Loucy (cell line): ENCODE results near the gene DOC2A.

Experiments
- H2AFZ ChIP-seq: fragments of 200-600 bp; sonication (generic); 2 replicates; pipeline ENCODE4 v1.6.0; 2016; ENCODE audit warnings: antibody characterized with exemption, mild to moderate bottlenecking, low read length, moderate library complexity
- H3F3A ChIP-seq: fragments of 200-600 bp; 2 replicates; pipeline ENCODE4 v1.6.0; 2016; ENCODE audit warnings: antibody characterized with exemption, low read depth, mild to moderate bottlenecking
- H3K27me3 ChIP-seq: fragments of 200-600 bp; sonication (generic); 2 replicates; pipeline ENCODE4 v1.6.1; 2014; ENCODE audit warnings: low read length, mild to moderate bottlenecking; ENCODE audit not compliant: insufficient read depth, poor library complexity, severe bottlenecking
- H3K36me3 ChIP-seq: fragments of 200-600 bp; sonication (generic); 2 replicates; pipeline ENCODE4 v1.6.1; 2016; ENCODE audit warnings: low read length; ENCODE audit not compliant: insufficient read depth
- H3K4me1 ChIP-seq: fragments of 200-600 bp; sonication (generic); 2 replicates; pipeline ENCODE4 v1.5.1; 2014; ENCODE audit warnings: low read length, mild to moderate bottlenecking; ENCODE audit not compliant: insufficient read depth, poor library complexity, severe bottlenecking
- H3K4me2 ChIP-seq: fragments of 200-600 bp; sonication (generic); 2 replicates; pipeline ENCODE4 v1.6.0; 2014; ENCODE audit warnings: antibody characterized with exemption, low read length, low read depth, mild to moderate bottlenecking; ENCODE audit not compliant: poor library complexity, severe bottlenecking
- H3K4me3 ChIP-seq: fragments of 200-600 bp; sonication (generic); 2 replicates; pipeline ENCODE4 v1.5.1; 2014; ENCODE audit warnings: low read length, mild to moderate bottlenecking, mixed read lengths; ENCODE audit not compliant: poor library complexity, severe bottlenecking
- H3K79me2 ChIP-seq: fragments of 200-600 bp; sonication (generic); 2 replicates; pipeline ENCODE4 v1.6.1; 2014; ENCODE audit warnings: low read length; ENCODE audit not compliant: insufficient read depth
- H3K9ac ChIP-seq: fragments of 200-600 bp; sonication (generic); 2 replicates; pipeline ENCODE4 v1.6.0; 2014; ENCODE audit warnings: mild to moderate bottlenecking, low read depth, low read length, moderate library complexity; ENCODE audit not compliant: poor library complexity, severe bottlenecking
- H3K9me2 ChIP-seq: fragments of 200-600 bp; sonication (generic); replicated peaks from 2 replicates; pipeline ENCODE4 v1.6.1; 2016; ENCODE audit warnings: low read depth, low read length, mixed read lengths
- H3K9me3 ChIP-seq: fragments of 200-600 bp; sonication (generic); 2 replicates; pipeline ENCODE4 v1.6.1; 2014; ENCODE audit warnings: mild to moderate bottlenecking, antibody characterized with exemption, low read length, low read depth; ENCODE audit not compliant: insufficient read depth
- H4K20me1 ChIP-seq: fragments of 200-600 bp; sonication (generic); 2 replicates; pipeline ENCODE4 v1.6.0; 2014; ENCODE audit warnings: antibody characterized with exemption, low read length, mild to moderate bottlenecking; ENCODE audit not compliant: insufficient read depth, poor library complexity, severe bottlenecking
- CTCF ChIP-seq: fragments of 200-600 bp; sonication (generic); conservative IDR thresholded peaks from 2 replicates; pipeline ENCODE4 v1.5.1; 2014; ENCODE audit warnings: mild to moderate bottlenecking, antibody characterized with exemption, low read length
- EZH2phosphoT487 ChIP-seq: fragments of 200-600 bp; IDR thresholded peaks from 2 replicates; pipeline ENCODE4 v1.6.1; 2018; ENCODE audit warnings: antibody characterized with exemption, mild to moderate bottlenecking, moderate library complexity, borderline replicate concordance

The DOC2A gene

DNA sequence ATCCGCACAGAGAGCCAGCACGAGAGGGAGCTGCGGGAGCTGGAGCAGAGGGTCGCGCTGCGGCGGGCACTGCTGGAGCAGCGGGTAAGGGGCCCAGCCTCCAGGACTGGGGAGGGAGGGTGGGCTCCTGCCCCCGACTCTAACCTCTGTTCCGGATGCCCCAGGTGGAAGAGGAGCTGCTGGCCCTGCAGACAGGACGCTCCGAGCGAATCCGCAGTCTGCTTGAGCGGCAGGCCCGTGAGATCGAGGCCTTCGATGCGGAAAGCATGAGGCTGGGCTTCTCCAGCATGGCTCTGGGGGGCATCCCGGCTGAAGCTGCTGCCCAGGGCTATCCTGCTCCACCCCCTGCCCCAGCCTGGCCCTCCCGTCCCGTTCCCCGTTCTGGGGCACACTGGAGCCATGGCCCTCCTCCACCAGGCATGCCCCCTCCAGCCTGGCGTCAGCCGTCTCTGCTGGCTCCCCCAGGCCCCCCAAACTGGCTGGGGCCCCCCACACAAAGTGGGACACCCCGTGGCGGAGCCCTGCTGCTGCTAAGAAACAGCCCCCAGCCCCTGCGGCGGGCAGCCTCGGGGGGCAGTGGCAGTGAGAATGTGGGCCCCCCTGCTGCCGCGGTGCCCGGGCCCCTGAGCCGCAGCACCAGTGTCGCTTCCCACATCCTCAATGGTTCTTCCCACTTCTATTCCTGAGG, 19.8 kb downstream of the DOC2A start:
- H3K9me2 ChIP-seq, result no peaks in the 10 kb centered on the region
- no peak overlapping the region for H2AFZ ChIP-seq
- 0 out of 2 replicates have a peak, but pooled peaks cover 3% of the 10 kb centered on the region for H3F3A ChIP-seq
- no peaks in the 10 kb centered on the region for H3K9me3 ChIP-seq
- H3K36me3 ChIP-seq, result peaks cover 55% of the 10 kb centered on the region; the same call in 1 of the 2 replicates
- H3K4me1 ChIP-seq, result peaks cover 12% of the 10 kb centered on the region
- H3K79me2 ChIP-seq, result peaks cover 18% of the 10 kb centered on the region
- no peak overlapping the region for H3K4me2 ChIP-seq
- TF ChIP-seq CTCF, result no peak
- no peak for TF ChIP-seq EZH2phosphoT487
- H4K20me1 ChIP-seq, result peaks cover 11% of the 10 kb centered on the region
- H3K9ac ChIP-seq, result no peak overlapping the region
- H3K4me3 ChIP-seq, result no peak overlapping the region
- H3K27me3 ChIP-seq, result no peaks in the 10 kb centered on the region

GRCh38 chr16:29990034-29990433, 20.8 kb downstream of the DOC2A start:
- no peak overlapping the region for H2AFZ ChIP-seq
- peaks cover 11% of the 10 kb centered on the region for H4K20me1 ChIP-seq
- peaks cover 16% of the 10 kb centered on the region for H3K79me2 ChIP-seq
- no peaks in the 10 kb centered on the region for H3K9me2 ChIP-seq
- H3F3A ChIP-seq, result 0 out of 2 replicates have a peak, but pooled peaks cover 3% of the 10 kb centered on the region
- H3K4me1 ChIP-seq, result peaks cover 12% of the 10 kb centered on the region
- TF ChIP-seq EZH2phosphoT487 (no peak), CTCF (no peak)
- no peak overlapping the region for H3K9ac ChIP-seq
- no peaks in the 10 kb centered on the region for H3K9me3 ChIP-seq
- H3K4me2 ChIP-seq, result no peak overlapping the region
- H3K27me3 ChIP-seq, result no peaks in the 10 kb centered on the region
- peaks cover 65% of the 10 kb centered on the region; the same call in 1 of the 2 replicates for H3K36me3 ChIP-seq
- no peak overlapping the region for H3K4me3 ChIP-seq

- Histone ChIP-seq H3K4me3 (no peak overlapping the region), H3K4me2 (no peak overlapping the region), H3K9ac (no peak overlapping the region), H3K9me3 (no peaks in the 10 kb centered on the region), H2AFZ (no peak overlapping the region), H3K4me1 (peaks cover 6% of the 10 kb centered on the region), H3K79me2 (peaks cover 8% of the 10 kb centered on the region), H3K27me3 (no peaks in the 10 kb centered on the region), H3K9me2 (no peaks in the 10 kb centered on the region), H4K20me1 (peaks cover 4% of the 10 kb centered on the region), H3K36me3 (peaks cover 72% of the 10 kb centered on the region; the same call in 1 of the 2 replicates), H3F3A (0 out of 2 replicates have a peak, but pooled peaks cover 3% of the 10 kb centered on the region)
- TF ChIP-seq EZH2phosphoT487 (no peak), CTCF (no peak)
Measured at GRCh38 chr16:29989111-29989858, 21.5 kb downstream of the DOC2A start.
